Subcutaneous adipose tissue (tissue), 4 donors: ENCODE data around the gene RCL1. TPM values are rescaled to one million over a fixed set of nuclear protein-coding genes. Genes with fewer than 3 reads are reported as not detected.

Experiments
- total RNA-seq, 4 donors: library from RNA; depleted of rRNA; stranded (reverse); fragments of >200 nt; gene quantifications; one replicate each; pipeline ENCODE4 v1.1.0, GENCODE V29; 2016
- TF ChIP-seq, protein P1 (sequence below): fragments of 450-650 bp; IDR thresholded peaks from one replicate; pipeline ENCODE4 v1.5.1; 2016; ENCODE audit warnings: low read depth, mild to moderate bottlenecking, control low read depth, antibody characterized with exemption, moderate library complexity

Gene RCL1
- total RNA-seq, 4 donors from 2014 or later: 64.4 to 166 (median 102) TPM

DNA sequence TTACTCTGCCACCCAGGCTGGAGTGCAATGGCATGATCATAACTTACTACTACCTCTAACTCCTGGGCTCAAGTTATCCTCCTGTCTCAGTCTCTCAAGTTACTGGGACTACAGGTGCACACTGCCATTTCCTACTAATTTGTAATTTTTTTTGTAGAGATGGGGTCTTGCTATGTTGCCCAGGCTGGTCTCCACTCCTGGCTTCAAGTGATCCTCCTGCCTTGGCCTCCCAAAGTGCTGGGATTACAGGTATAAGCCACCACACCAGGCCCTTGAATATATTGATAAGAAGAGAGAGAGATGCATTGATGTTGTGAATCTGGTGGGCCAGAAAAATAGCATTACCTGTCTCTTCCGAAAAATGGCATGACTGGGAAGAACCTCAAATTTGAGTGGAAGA lies 21.0 kb upstream of the RCL1 start:
- TF ChIP-seq, protein P1, sequence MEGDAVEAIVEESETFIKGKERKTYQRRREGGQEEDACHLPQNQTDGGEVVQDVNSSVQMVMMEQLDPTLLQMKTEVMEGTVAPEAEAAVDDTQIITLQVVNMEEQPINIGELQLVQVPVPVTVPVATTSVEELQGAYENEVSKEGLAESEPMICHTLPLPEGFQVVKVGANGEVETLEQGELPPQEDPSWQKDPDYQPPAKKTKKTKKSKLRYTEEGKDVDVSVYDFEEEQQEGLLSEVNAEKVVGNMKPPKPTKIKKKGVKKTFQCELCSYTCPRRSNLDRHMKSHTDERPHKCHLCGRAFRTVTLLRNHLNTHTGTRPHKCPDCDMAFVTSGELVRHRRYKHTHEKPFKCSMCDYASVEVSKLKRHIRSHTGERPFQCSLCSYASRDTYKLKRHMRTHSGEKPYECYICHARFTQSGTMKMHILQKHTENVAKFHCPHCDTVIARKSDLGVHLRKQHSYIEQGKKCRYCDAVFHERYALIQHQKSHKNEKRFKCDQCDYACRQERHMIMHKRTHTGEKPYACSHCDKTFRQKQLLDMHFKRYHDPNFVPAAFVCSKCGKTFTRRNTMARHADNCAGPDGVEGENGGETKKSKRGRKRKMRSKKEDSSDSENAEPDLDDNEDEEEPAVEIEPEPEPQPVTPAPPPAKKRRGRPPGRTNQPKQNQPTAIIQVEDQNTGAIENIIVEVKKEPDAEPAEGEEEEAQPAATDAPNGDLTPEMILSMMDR: no peak

DNA sequence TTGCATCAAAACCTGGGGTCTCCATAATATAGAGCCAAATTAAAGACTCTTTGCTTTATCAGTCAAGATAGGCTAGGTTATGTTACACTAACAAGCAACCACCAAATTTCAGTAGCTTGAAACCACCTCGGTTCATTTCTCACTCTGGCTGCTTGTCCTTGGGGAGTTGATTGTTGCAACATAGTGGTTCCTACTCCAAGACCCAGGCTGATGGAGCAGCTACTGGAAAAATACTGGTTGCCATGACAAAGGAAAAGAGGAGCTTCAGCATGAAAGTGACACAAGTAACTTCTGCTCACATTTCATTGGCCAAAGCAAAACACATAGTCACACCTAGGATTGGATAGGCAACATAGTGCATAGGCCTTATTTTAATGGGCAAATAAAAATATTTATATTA lies 18.5 kb upstream of the RCL1 start:
- TF ChIP-seq, protein P1: no peak

DNA sequence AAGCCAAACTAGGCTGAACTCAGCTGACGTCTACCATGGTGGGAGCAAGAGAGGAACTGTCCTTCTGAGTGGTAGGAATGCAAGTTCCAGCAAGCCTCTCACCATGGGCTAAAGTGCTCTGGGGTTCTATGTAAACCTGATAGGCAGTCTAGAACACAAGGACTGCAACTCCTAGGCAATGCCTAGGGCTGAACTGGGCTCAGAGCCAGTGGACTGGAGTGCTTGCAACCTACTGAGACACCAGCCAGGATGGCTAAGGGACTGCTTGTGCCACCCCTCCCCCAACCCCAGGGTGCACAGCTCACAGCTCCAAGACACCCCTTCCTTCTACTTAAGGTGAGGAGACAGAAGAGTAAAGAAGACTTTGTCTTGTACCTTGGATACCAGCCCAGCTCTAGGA lies 12.1 kb upstream of the RCL1 start:
- TF ChIP-seq, protein P1: no peak

DNA sequence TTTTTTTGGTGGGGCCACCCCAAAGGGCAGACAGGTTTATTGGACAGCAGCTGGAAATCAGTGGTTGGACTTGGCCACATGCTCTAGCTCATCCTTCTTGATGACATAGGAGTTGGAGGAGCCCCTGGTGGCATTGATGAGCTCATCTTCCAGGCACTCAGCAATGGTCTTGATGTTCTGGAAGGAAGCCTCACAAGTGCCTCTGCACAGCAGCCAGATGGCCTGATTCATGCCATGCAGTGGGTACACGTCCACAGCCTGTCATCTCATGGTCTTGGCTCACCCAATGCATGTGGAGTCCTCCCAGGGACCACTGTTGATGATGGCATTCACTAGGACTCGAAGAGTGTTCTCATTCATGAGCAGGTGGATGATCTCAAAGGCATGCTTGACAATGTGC lies 11.3 kb upstream of the RCL1 start:
- TF ChIP-seq, protein P1: no peak

DNA sequence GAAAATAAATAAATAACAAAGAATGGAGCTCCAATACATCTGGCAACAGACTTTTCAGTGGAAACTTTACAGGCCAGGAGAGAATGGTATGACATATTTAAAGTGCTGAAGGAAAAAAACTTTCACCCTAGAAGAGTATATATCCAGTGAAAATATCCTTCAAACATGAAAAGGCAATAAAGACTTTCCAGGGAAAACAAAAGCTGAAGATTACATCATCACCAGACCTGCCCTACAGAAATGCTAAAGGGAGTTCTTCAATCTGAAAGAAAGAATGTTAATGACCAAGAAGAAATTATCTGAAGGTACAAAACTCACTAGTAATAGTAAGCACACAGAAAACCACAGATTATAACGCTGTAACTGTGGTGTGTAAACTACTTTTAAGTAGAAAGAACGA lies 8.3 kb upstream of the RCL1 start:
- TF ChIP-seq, protein P1: no peak

DNA sequence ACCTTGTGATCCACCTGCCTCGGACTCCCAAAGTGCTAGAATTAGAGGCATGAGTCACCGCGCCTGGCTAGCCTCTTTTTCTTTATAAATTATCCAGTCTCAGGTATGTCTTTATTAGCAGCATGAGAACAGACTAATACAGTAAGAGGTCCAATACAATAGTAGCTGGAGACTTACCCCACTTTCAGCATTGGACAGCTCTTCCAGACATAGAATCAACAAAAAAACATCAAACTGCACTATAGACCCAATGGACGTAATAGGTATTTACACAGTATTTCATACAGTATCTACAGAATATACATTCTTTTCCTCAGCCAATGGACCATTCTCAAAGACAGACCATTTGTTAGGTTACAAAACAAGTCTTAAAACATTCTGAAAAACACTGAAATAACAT lies 6.1 kb upstream of the RCL1 start:
- TF ChIP-seq, protein P1: no peak

DNA sequence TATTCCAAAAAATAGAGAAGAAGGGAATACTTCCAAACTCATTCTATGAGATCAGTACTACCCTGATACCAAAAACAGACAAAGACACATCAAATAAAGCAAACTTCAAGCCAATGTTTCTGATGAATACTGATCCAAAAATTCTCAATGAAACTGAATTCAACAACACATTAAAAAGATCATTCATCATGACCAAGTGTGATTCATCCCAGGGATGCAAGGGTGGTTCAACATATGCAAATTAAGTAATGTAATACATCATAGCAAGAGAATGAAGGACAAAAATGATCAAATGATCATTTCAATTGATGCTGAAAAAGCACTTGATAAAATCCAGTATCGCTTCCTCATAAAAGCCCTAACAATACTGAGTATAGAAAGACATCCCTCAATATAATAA lies 4.9 kb upstream of the RCL1 start:
- TF ChIP-seq, protein P1: no peak
